GM12891 (cell line): ENCODE measurements around the gene CTNNA3.

ENCODE experiments used
- DNase-seq: peaks from one replicate; pipeline ENCODE4 v3.0.0; 2011; ENCODE audit warnings: low spot score; ENCODE audit not compliant: insufficient read length
- FAIRE-seq: peaks from 2 replicates; lab custom pipeline; 2011; peaks lifted over from hg19 to GRCh38; lab: Jason Lieb, UNC
- PAX5 ChIP-seq: IDR thresholded peaks from 2 replicates; pipeline ENCODE4 v1.6.1; 2011; ENCODE audit warnings: low read length, moderate library complexity, mild to moderate bottlenecking; ENCODE audit not compliant: insufficient read depth, severe bottlenecking
- POLR2A ChIP-seq: IDR thresholded peaks from 2 replicates; pipeline ENCODE4 v1.6.1; 2011; ENCODE audit warnings: low read depth, low read length, control low read depth
- POLR2AphosphoS5 ChIP-seq: IDR thresholded peaks from 2 replicates; pipeline ENCODE4 v1.6.1; 2011; ENCODE audit warnings: low read depth, low read length, control low read depth
- POU2F2 ChIP-seq: IDR thresholded peaks from 2 replicates; pipeline ENCODE4 v1.6.1; 2011; ENCODE audit warnings: low read depth, mild to moderate bottlenecking, control low read depth, low read length, moderate library complexity
- SPI1 ChIP-seq: IDR thresholded peaks from 2 replicates; pipeline ENCODE4 v1.6.1; 2011; ENCODE audit warnings: low read depth, low read length, control low read depth
- TAF1 ChIP-seq: IDR thresholded peaks from 2 replicates; pipeline ENCODE4 v1.6.1; 2011; ENCODE audit warnings: low read depth, low read length, control low read depth

The CTNNA3 gene

DNA sequence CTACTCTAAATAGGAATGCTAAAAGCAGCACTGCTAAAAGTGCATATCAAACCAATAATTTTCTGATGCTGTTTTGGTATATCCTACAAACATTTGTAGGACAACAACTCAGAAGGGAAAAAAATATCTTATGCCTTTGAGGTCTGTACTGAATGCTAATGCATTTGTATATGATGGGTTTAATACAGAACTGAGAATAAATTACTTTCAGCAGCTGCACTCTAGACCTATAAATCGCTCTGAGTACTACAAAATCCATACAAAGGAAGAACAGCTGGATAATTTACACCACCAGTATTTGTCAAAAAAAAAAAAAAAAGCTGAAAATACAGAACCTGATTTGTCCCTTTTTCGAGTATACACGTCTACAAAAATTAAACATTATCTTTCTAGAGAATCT is 426.2 kb downstream of the CTNNA3 start:
- TF ChIP-seq SPI1 = no peak
- no peak for TF ChIP-seq POLR2AphosphoS5
- TF ChIP-seq PAX5 = no peak
- TF ChIP-seq POLR2A = no peak
- no peak for TF ChIP-seq POU2F2
- TF ChIP-seq TAF1 = no peak
- DNase-seq (no peak), FAIRE-seq (no peak)

DNA sequence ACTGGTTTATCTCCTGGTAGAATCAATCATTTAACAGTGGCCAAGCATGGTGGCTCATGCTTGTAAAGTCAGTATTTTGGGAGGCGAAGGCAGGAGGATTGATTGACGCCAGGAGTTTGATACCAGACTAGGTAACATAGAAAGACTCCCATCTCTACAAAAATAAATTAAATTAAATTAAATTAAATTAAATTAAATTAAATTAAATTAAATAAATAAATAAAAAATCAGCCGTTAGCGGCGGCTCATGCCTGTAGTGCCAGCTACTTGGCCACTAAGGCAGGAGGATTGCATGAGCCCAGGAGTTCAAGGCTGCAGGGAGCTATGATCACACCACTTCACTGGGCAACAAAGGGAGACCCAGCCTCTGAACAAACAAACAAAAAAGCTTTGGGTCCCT is 427.8 kb downstream of the CTNNA3 start:
- no peak for DNase-seq
- FAIRE-seq = no peak
- TF ChIP-seq POLR2AphosphoS5 = no peak
- no peak for TF ChIP-seq POU2F2
- no peak for TF ChIP-seq POLR2A
- TF ChIP-seq PAX5 = no peak
- no peak for TF ChIP-seq SPI1
- TF ChIP-seq TAF1 = no peak

DNA sequence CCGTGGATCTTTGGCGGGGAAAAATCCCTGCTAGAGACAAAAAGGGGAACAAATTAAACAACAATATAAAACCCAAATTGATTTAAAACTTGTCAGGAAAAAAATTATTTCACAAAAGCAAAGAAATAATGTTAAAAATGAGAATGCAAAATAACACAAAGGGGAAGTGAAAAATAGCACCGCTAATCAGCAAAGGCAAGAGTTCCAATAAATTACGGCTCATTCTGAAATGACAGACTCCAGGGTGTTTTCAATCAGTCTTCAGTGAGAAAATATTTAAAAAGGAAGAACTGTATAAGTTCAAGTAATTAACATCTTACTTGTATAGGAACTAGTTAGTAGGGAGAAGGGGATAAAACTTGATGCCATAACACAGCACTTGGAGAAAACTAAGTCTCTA is 433.3 kb downstream of the CTNNA3 start:
- no peak for DNase-seq
- no peak for FAIRE-seq
- TF ChIP-seq SPI1 (peak; percentile 82), POLR2A (no peak)

DNA sequence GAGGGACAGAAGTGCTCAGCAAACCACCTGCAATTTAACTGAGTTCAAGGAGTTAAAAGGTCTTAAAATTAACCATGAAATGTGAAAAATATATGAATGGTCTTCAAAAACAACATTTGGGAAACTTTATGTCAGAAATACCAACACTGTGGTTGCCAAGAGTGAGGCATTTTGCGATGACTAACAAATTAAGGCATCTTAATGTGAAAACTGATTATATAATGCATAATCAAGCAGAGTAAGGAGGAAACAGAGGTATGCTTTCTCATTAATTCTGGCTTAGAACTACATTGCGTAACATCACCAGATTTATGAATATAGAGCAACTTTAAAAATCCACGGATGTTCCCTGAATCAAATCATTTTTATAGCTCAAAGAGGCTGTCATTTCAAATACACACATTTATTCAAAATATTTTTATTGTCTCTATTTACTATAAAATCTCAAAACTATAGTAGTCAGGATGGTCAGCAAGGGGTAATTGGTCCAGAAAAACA is 434.6 kb downstream of the CTNNA3 start:
- no peak for DNase-seq
- TF ChIP-seq POLR2AphosphoS5 (no peak), PAX5 (no peak), TAF1 (no peak), POU2F2 (no peak), SPI1 (no peak), POLR2A (no peak)
- FAIRE-seq = no peak

DNA sequence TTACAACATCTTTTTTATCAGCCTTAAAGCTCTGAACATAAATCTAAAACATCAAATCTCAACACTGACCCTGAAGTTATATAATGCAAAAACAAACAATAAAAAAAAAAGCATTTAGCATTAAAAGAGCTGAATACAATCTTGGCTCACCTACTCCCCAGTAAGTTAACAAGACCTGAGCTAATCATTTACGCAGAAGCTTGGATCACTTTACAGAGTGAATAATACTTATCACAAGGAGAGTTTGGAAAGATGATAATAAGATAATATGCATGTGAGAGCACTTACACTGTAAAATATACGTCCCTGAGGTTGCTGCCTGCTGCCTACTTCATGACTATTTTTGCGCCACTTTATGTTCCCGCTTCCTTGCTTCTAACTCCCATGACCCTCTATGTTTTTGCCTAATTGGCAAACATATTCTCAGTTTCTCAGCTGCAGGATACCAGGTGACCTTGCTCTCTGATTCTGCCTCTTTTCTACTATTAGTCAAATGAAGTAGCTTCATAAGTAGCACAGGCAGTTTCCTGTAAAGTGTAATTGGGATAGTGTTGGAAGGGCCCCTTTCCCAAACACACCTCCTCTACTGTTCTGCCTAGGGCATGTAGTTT is 436.6 kb downstream of the CTNNA3 start:
- FAIRE-seq = no peak
- no peak for DNase-seq
- TF ChIP-seq SPI1 (no peak), PAX5 (no peak), TAF1 (no peak), POLR2AphosphoS5 (no peak), POU2F2 (no peak), POLR2A (no peak)

DNA sequence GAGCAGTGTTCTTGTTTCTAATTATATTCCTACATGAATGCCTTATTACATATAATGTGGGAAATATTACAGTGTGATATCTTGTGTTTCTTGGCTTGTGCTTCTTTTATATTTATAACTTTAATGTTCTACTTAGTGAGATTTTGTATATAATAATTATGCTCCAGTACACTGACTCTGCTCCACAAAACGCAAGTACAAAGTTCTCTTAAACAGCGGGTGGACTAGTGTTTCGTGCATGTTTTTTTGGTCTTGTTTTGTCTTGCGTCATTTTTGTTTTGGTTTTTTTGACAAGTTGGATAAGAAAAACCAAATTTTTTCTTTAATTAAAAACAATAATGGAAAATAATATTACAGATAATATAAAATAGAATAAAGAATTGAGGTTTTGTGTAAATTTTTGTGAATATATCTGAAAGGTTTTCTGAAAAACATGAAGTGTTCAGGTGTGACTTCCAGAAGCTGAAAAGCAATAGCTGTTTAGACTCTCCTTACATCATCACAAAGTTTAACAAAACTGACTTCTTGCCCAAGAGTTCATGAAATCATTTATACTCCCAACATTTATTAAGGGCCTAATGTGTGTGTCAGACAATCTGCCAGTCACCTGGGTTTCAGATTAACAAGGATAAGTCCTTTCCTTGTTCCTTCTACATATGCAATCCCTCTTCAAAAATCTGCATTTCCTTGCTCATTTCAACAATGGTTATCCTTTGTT is 438.4 kb downstream of the CTNNA3 start:
- no peak for FAIRE-seq
- TF ChIP-seq SPI1 = no peak
- DNase-seq = no peak

DNA sequence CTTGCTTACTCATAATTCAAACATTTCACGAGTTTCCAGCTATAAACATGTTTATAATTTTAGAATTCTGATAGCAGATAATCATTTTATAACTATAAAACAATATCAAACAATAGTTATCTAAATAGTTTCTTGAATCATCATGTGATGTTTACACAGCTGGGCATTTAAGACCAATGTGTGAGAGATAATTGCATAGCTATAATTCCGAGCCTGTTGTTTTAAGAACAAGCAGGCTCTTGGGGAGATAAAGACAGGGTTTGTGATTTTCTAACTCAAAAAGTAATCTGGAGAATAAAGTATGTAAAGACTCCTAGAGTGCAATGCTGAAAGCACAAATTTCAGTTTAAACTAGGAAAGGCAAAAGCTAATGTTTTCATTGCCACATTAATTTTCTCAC is 439.0 kb downstream of the CTNNA3 start:
- no peak for DNase-seq
- TF ChIP-seq POLR2AphosphoS5 = no peak
- TF ChIP-seq POLR2A = no peak
- TF ChIP-seq SPI1 = no peak
- TF ChIP-seq POU2F2 = no peak
- no peak for TF ChIP-seq PAX5
- TF ChIP-seq TAF1 = no peak
- FAIRE-seq = no peak

DNA sequence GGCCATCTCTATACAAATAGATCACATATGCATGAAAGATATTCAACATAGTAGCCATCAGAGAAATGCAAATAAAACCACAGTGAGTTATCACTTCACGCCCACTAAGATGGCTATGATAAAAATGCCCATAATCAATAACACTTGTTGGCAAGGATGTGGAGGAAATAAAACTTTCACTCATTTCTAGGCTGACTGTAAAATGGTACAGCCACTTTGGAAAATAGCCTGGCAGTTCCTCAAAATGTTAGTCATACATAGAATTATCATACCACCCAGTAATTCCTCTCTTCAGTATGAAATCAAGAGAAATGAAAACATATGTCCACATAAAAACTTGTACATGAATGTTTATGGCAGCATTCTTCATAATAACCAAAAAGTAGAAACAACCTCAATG is 445.3 kb downstream of the CTNNA3 start:
- DNase-seq (no peak), FAIRE-seq (peak; percentile 9)
- TF ChIP-seq POLR2A (no peak), POLR2AphosphoS5 (no peak), SPI1 (no peak), TAF1 (no peak), PAX5 (no peak), POU2F2 (no peak)

DNA sequence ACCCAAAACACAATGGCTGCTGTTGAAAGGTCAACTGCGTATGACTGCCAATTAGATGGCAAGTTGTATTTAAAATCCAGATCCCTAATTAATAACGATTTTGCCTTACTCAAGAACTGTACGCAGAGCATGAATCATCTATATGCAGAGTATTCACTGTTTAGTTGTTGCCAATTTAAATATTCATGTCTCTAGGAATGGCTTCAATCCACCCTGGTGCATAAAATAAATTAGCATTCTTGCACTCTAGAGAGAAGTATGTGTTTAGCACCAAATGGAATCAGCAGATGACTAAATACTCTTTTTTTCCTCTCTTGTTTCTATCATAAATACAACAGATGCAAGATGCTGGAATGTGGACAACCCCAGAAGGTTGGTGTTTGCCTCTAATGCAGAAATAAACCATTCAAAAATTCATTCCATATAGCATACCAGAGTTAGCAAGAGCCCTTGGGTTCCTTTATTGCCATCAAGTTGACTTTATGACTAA is 449.9 kb downstream of the CTNNA3 start:
- TF ChIP-seq PAX5 (no peak), TAF1 (no peak), POLR2AphosphoS5 (no peak), POLR2A (no peak), SPI1 (no peak), POU2F2 (no peak)
- no peak for DNase-seq
- no peak for FAIRE-seq
